ENCODE data around the gene CNTNAP2. TPM values are rescaled to one million over a fixed set of nuclear protein-coding genes. Genes with fewer than 3 reads are reported as not detected.

CNTNAP2 gene
- total RNA-seq, 1 experiment from 2014 or later, result 64.5 TPM

- H3K4me1 Mint-ChIP-seq, result peaks cover 16 to 17% of the 10 kb centered on the region in 2 experiments
- H3K9ac ChIP-seq (ENCODE audit: extremely low read depth, insufficient read length, low read length), result no peak overlapping the region
- peaks cover 21% of the 10 kb centered on the region for H3K27me3 Mint-ChIP-seq (ENCODE audit: low read depth)
- no peak overlapping the region for H3K14ac ChIP-seq (ENCODE audit: insufficient read depth, low read length)
- H3K18ac ChIP-seq (ENCODE audit: insufficient read length, low read depth, low read length), result no peak overlapping the region
- no peaks in the 10 kb centered on the region for H3K36me3 Mint-ChIP-seq (ENCODE audit: insufficient read depth in 1 of 3, low read depth in 3 of 3)
- no peaks in the 10 kb centered on the region for H4K20me1 ChIP-seq (ENCODE audit: control insufficient read depth, insufficient read depth, insufficient read length)
- H4K91ac ChIP-seq (ENCODE audit: insufficient read length, low read depth, low read length), result no peak overlapping the region
- H2AK5ac ChIP-seq (ENCODE audit: insufficient read length, low read length), result no peak overlapping the region
- H3K27me3 ChIP-seq (ENCODE audit: insufficient read depth, low read length), result no peaks in the 10 kb centered on the region
- no peak overlapping the region for H3K27ac ChIP-seq (ENCODE audit: insufficient read length, low read depth, low read length)
- no peak overlapping the region for H2BK15ac ChIP-seq (ENCODE audit: low read depth, low read length)
- no peak overlapping the region for H3K4me2 ChIP-seq (ENCODE audit: insufficient read depth, insufficient read length, low read length)
- H2BK5ac ChIP-seq (ENCODE audit: insufficient read length, low read length), result no peak overlapping the region
- H3K9me3 ChIP-seq (ENCODE audit: control insufficient read depth, low read depth, low read length), result no peaks in the 10 kb centered on the region
- H3K56ac ChIP-seq (ENCODE audit: insufficient read length, low read depth, low read length), result no peak overlapping the region
- H2BK120ac ChIP-seq (ENCODE audit: low read depth, low read length, poor library complexity, severe bottlenecking), result no peak overlapping the region
- H2BK12ac ChIP-seq (ENCODE audit: insufficient read length, low read depth, low read length), result no peak overlapping the region
- H3K23me2 ChIP-seq (ENCODE audit: insufficient read length, low read depth, low read length, poor library complexity, severe bottlenecking), result no peaks in the 10 kb centered on the region
- H3K4me3 Mint-ChIP-seq, result no peak overlapping the region
- TF ChIP-seq, protein P1, sequence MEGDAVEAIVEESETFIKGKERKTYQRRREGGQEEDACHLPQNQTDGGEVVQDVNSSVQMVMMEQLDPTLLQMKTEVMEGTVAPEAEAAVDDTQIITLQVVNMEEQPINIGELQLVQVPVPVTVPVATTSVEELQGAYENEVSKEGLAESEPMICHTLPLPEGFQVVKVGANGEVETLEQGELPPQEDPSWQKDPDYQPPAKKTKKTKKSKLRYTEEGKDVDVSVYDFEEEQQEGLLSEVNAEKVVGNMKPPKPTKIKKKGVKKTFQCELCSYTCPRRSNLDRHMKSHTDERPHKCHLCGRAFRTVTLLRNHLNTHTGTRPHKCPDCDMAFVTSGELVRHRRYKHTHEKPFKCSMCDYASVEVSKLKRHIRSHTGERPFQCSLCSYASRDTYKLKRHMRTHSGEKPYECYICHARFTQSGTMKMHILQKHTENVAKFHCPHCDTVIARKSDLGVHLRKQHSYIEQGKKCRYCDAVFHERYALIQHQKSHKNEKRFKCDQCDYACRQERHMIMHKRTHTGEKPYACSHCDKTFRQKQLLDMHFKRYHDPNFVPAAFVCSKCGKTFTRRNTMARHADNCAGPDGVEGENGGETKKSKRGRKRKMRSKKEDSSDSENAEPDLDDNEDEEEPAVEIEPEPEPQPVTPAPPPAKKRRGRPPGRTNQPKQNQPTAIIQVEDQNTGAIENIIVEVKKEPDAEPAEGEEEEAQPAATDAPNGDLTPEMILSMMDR (conservative IDR thresholded peaks at IDR 0.05), result no peak
- no peaks in the 10 kb centered on the region; a peak in 1 of 5 replicates for H3K9me3 Mint-ChIP-seq
- no peak overlapping the region for H4K8ac ChIP-seq (replicated peaks; ENCODE audit: insufficient read length, low read depth, low read length)
- H3K4ac ChIP-seq (ENCODE audit: low read depth, low read length), result no peak overlapping the region
- no peak overlapping the region for H3K23ac ChIP-seq (ENCODE audit: insufficient read length, low read depth, low read length)
- no peak overlapping the region for H4K5ac ChIP-seq (ENCODE audit: insufficient read length, low read depth, low read length)
- no peak for DNase-seq
- no CpG with 5 or more reads among the region's 5 CpGs for WGBS (ENCODE audit: extremely low coverage, insufficient read length, low lambda C conversion rate)
- no peaks in the 10 kb centered on the region; the same call in 1 of the 2 replicates for H3K4me1 ChIP-seq (ENCODE audit: insufficient read depth, low read length)
- no peaks in the 10 kb centered on the region for H3K79me1 ChIP-seq (ENCODE audit: insufficient read depth, low read depth, low read length, poor library complexity, severe bottlenecking)
- H2AFZ ChIP-seq (ENCODE audit: low read length), result no peak overlapping the region
- no peak overlapping the region for H3T11ph ChIP-seq (ENCODE audit: low read length)
- no peak overlapping the region for H3K27ac Mint-ChIP-seq
- H2BK20ac ChIP-seq (ENCODE audit: low read depth, low read length, poor library complexity, severe bottlenecking), result no peak overlapping the region
- H3K79me2 ChIP-seq (ENCODE audit: insufficient read depth, low read length), result no peaks in the 10 kb centered on the region
Observed at GRCh38 chr7:148260599-148260998, 2144.0 kb downstream of the CNTNAP2 start.
